GM21576 (cell line): ENCODE data around the gene ATG4C.

ENCODE experiments used
- ATAC-seq: cut with Tn5 transposase; IDR thresholded peaks from one replicate; pipeline ENCODE4 v1.9.1; 2021; ENCODE audit warnings: mild to moderate bottlenecking, moderate library complexity; ENCODE audit not compliant: unreplicated experiment

ATG4C gene

DNA sequence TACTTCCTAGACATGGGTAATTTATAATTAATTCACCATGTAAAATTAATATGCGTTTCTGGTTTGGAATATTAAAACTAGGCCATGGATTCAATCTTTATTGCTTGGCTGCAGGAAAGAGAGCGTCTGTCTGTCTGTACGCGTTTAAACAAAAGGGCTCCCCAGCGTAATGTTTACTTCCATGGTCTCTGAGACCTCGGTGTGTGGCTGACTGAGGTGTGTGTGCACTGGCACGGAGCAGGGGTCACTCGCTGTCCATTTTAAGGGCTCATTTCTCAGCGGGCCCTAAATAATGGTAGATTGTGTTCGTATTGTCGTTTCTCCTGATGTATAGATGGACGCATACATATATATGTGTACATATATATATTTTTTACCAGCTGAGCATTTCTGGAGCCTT is 119.6 kb downstream of the ATG4C start:
- ATAC-seq, result no peak

DNA sequence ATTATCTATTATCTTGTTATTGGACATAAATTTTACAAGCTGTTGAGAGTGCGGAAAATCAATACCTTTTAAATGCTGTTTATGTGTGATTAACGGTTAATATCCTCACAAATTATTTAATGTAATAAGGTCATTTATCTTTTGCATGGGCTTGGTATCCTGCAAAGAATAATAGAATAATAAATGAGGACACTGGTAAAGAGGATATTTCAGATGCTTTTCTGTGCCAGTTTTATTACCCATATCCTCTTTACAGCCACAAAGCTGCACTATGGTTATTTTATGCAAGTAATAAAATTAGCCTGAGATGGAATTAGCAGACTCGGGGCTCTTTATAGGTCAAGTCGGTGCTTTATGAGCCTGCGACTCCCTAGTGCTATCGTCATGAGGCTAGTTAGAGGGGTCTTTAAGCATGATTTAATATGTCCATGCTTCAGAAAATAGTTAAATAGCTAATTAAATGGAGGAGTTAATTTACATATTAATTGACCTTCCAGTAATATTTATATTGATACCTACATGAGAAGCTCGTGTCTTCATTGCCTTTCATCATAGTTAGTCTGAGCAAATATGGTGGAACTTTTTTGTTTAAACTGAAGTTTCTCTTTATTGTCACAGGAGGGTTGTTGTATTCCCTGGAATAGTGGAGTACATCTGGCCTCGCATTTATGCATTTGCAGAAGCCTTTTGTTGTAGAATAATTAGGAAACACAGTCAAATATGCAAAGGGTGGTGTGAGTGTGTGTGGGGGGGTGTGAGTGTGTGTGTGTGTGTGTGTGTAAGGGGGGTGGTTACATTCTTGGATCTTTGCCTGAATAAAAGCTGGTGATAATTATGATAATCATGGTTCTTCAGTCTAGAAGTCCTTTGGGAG is 120.3 kb downstream of the ATG4C start:
- ATAC-seq, result no peak

DNA sequence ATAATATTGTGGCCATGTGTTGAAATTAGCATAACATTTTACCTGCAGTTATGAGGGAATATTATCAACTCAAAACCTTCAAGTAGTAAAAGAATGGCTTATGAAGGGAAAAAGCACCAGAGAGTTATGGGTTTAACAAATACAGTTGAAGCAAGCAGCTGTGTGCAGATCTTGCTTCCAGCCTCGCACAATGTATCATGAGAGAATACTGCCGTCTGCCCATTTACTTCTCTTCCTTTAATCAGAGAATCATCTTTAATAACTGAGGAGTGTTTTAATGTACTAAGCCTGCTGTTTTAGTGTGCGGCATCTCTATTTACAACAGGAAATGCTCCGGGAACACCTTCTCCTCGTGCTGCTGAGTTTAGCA is 120.9 kb downstream of the ATG4C start:
- no peak for ATAC-seq

DNA sequence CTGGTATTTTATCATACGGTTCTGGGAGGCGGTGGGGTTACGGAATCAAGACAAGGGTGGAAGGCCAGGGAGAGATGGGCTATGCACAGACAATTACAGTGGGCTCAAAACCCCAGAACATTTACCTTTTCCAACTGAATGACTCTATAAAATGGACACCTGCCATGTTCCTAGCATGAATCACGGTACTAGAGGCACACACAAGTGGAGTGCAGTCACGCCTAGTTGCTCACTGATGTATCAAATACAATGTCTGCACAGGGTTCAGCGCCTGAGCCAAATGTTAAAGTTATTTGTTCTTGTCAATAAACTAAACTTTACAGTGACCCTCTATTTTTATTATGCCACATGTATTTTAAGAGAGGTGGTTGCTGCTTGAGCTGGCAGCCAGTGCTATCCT is 121.4 kb downstream of the ATG4C start:
- ATAC-seq, result no peak

DNA sequence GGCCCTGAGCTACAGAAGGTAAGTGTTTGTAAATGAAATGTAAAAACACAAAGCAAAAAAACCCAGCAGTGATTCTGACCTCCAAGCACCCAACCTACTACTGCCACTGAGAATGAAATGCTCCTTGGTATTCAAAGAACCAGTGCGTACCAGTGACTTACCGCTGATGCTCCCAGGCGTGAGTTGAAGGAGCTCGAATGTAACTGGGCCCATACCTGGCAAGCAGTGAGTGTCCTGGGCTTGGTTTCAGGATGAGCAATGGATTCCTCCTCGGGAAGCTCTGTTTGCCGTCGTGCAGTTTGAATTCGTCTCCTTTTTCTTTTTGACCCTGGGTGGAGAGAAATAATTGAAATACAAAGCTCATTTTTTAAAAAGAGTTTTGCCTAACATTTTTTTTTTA is 121.9 kb downstream of the ATG4C start:
- no peak for ATAC-seq

DNA sequence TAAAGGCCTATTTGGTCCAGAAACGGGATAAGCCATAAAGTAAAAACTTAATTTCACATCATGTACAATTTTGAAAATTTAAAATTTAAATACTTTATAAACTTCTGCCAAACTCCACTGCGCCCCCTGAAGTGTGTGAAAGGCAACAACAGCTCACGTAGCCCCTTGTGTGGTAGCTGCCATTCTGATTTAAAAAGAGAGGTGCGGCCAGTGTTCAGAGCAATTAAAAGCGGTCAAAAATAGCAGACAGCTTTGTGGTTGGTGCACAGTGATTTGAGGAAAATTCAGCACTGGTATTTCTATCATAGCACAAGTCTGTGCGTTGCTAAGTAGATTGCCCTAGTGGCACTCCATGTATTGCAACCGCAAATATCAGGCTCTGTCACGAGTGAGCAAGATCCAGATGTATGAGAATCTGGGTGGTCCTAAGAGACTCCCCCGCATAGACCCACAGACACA is 122.5 kb downstream of the ATG4C start:
- ATAC-seq, result no peak

DNA sequence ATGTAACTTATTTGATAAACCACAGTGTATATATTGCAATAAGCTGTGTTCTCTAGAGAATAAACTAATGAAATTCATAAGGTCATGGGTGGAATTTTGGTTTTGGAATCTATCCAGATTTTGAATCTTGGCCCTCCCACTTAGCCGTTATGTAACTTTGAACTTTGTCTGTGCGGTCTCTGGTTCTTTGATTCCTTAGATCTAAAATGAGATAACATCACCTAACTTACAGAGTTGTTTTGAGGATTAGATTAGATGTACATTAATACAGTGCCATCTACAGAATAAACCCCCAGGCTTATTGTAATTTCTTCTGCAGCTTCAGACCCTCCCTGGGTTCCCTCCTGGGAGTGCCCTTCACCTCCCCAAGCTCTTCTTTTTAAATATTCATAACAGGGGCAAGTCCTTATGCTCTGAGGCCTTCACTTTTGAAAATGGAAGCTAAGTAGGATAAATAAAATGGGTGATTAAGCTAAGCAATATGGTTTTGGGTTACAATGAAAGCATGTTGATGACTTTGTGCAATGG is 124.3 kb downstream of the ATG4C start:
- ATAC-seq, result no peak

DNA sequence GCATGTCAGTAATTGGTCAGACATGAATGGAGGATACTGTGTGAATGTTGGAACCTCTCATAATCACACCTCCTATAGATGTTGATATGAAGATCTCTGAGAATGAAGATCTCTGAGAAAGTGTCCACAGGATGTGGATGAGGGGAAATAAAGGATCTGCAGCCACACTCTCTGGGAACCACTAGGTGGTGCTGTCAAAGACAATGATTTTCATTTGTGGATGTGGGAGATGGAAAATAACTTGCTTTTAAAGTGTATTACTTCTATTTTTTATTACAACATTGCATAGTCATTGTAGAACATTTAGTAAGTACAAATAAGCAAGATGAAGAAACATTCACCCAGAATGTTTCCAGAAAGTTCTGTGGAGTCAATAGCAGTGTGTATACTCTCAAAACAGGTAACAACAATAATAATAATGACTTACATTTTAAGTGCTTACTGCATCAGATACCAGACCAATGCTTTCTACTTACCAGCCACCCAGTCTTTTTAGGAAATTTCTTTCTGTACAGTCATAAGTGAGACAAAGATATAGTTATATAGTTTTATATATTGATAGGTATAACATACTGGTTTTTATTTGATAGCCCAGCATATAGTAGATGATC is 128.2 kb downstream of the ATG4C start:
- ATAC-seq, result no peak
